ENCODE data around the gene A4GALT.
"Not testable (repeated sequence)": the region's sequence is repeated elsewhere in the genome, so short reads cannot be mapped to it uniquely, and the experiment has no call there.

The A4GALT gene

DNA sequence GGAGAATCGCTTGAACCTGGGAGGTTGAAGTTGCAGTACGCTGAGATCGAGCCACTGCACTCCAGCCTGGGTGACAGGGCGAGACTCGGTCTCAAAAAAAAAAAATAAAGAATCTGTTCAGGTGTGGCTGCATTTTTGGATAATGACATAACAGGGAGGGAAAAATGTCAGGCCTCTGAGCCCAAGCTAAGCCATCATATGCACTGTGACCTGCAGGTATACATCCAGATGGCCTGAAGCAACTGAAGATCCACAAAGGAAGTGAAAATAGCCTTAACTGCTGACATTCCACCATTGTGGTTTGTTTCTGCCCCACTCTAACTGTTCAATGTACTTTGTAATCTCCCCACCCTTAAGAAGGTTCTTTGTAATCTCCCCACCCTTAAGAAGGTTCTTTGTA, 19.6 kb upstream of the A4GALT start:
- DNase-seq: not testable (repeated sequence)

DNA sequence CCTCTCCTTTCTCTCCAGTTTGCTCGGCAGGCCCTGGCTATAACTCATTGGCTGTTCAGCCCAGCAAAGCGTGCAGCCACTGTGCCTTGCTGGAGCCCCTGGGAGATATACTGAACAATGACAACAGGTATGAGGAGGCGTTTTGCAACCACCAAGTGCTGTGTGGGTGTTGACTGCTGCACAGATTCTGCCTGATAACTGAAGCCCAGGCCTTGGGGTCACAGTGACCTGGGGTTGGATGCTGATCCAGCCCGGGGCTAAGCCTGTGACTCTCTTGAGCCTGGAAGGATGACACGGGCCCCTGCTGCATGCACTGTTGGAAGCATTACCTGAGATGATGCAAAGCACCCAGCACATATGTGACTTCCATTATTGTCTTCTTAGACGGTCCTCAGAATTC, 13.7 kb upstream of the A4GALT start:
- DNase-seq: no peak

DNA sequence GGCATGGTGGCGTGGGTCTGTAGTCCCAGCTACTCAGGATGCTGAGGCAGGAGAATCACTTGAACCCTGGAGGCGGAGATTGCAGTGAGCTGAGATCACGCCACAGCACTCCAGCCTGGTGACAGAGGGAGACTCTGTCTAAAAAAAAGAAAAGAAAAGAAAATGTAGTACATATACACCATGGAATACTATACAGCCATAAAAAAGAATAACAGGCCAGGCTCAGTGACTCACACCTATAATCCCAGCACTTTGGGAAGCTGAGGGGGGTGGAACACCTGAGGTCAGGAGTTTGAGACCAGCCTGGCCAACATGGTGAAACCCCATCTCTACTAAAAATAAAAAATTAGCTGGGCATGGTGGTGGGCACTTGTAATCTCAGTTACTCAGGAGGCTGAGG, 12.7 kb upstream of the A4GALT start:
- DNase-seq: not testable (repeated sequence)

- no peak for DNase-seq
These were observed 11.4 kb upstream of the A4GALT start for GRCh38 chr22:42732081-42732480.

DNA sequence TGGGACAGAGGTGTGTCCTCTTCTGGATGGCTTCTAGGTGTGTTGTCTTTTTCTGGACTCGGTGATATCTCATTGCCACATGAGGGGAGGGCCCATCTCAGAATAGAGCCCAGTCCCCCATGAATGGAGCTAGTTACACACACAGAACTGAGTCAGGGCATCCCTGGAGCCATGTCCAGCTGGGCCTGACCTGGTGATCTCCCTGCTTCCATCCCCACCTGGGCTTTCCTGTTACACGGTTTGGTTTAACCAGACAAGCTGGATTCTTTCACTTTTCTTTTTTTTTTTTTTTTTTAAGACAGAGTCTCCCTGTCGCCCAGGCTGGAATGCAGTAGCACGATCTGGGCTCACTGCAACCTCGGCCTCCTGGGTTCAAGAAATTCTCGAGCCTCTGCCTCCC, 6.1 kb upstream of the A4GALT start:
- no peak for DNase-seq

DNA sequence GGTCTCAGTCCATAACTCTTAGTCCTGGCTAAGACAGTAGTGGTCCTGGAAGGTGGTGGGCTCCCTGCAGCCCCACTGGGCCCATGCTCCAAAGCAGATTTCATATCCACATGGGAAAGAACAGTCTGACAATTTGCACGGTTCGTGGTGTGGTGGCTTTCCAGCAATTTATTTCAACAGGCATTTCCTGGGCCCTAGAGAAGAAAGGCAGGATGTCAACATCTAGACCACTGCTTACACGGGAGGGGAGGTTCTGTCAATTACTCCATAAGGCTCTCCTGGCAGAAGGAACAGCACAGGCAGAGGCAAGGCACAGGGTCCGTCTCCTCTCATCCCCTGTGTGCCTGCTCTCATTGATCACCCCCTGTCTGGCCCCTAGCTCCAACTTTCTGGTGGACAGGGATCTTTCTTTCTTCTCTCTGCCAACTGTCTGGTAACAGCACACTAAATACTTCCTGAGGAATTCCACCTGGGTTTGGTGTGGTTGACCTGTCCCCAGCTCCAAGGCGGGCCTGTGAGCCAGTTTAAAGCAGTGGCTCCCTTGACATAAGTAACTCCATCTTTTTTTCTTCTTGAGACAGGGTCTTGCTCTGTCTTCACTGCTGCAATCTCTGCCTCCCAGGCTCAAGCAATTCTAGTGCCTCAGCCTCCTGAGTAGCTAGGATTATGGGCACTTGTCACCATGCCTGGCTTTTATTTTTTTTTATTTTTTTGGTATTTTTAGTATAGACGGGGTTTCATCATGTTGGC, 5.1 kb upstream of the A4GALT start:
- DNase-seq: no peak

GRCh38 chr22:42724062-42724461, 3.4 kb upstream of the A4GALT start:
- no peak for DNase-seq

DNA sequence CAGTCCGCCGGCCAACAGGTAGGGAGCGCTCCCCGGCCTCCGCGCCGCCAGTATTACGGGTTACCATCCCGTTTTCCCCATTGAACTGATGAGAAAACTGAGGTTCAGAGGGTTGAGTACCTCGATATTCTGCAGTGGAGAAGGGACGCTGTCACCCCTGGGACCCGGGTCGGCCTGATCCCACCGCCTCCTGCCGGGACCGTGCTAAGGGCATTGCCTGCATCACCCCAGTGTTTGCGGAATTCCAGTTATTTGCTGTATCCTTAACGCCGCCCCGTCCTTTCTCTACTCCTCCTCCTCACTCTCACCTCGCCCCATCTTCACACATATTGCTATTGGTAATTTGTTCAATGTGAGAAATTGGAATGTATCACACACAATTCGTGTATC, 370 bp upstream of the A4GALT start:
- DNase-seq: no peak

- no peak for DNase-seq
These were observed 911 bp downstream of the A4GALT start for GRCh38 chr22:42719656-42720262.

DNA sequence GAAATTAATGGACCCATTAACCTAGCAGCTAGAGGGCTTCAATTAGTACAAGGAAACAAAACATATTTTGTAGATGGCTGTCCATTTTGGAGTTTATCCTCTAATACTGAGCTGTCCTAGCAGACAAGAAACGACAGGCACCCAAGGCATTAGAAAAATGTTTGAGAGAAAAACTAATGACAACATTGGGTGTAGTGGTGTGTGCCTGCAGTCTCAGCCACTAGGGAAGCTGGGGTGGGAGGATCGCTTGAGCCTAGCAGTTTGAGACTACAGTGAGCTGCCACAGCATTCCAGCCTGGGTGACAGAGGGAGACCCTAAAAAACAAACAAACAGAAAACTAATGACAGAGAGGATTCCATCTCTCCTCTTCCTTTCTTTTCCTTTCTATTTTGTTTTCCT, 1.5 kb downstream of the A4GALT start:
- no peak for DNase-seq

DNA sequence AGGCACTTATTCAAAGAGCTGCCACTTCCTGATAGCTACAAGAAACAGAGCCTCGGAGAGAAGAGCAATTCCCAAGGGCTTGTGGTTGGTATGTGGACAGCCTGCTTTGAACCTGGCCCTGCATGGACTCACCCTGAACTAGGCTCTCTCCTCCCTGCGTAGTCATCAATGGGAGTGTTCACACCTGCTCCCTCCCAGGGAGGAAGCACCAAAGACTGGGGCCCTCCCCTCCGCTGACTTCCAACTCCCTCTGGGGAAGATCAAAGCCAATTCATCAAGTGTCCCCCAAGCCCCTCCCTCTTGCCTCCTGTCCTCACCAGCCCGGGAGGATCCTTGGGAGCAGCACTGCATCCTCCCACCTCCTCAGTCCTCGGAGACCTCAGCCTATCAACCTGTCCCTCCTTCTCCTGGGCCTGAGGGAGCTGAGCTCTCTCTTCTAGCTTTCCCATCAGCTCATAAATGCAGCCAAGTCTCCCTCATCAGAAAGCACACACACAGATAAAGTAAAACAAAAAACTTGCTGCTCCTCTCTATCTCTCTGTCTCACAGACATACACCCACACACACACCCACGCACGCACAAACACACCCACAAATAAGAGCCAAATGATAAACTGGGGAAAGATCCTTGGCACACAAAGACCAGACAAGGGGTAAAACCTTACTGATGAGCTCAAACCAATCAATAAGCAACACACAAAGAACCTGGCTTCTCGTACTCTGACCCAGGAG, 3.3 kb downstream of the A4GALT start:
- DNase-seq: no peak

- DNase-seq: no peak
These were observed 4.0 kb downstream of the A4GALT start for GRCh38 chr22:42716649-42717127.

GRCh38 chr22:42716221-42716620, 4.4 kb downstream of the A4GALT start:
- DNase-seq: no peak

GRCh38 chr22:42714768-42715390, 5.8 kb downstream of the A4GALT start:
- no peak for DNase-seq

- DNase-seq: no peak
These were observed 6.4 kb downstream of the A4GALT start for GRCh38 chr22:42714308-42714707.

GRCh38 chr22:42711895-42712837, 8.5 kb downstream of the A4GALT start:
- DNase-seq: no peak

GRCh38 chr22:42711281-42711731, 9.4 kb downstream of the A4GALT start:
- no peak for DNase-seq

- DNase-seq: no peak
These were observed 12.3 kb downstream of the A4GALT start for GRCh38 chr22:42708417-42708816.

DNA sequence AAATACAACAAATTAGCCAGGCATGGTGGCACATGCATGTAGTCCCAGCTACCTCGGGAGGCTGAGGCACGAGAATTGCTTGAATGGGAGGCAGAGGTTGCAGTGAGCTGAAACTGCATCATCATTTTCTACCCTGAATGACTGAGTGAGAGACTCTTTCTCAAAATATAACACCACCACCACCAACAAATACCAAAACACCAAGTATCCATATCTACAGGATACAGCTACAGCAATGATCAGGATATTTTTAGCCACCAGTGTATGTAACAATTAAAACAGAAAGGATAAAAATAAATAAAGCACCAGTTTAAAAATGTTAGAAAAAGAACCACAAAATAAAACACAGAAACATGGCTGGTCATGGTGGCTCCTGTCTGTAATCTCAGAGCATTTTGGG, 13.2 kb downstream of the A4GALT start:
- no peak for DNase-seq

GRCh38 chr22:42704896-42705295, 15.8 kb downstream of the A4GALT start:
- DNase-seq: no peak

DNA sequence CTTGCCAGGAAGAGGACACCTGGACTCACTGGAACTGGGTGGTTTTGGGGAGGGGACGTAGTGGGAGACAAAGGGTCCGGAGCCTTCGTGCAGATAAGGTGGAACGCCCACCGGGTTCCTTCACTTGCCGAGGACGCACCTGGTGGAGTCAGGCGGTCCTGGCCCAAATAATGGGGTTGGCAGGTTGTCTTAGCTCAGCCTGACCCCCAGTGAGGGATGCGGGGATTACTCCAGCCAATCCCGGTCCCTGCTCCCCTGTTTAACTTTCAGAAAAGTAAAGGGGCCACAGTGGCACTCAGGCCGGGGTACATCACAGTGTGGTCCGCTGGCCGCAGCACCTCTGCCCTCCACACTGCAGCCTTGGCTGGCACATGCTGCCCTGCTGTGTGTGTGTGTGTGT, 18.0 kb downstream of the A4GALT start:
- no peak for DNase-seq

GRCh38 chr22:42701694-42702093, 19.0 kb downstream of the A4GALT start:
- DNase-seq: no peak
